GM12865 (cell line): Measurements from ENCODE around the gene LTBP3.
A peak's percentile ranks its signal among the peaks of the same experiment; 100 is the strongest.
"Not testable (repeated sequence)": the region's sequence is repeated elsewhere in the genome, so short reads cannot be mapped to it uniquely, and the experiment has no call there.

Source experiments
- DNase-seq: peaks from one replicate; pipeline ENCODE4 v3.0.0; 2010; ENCODE audit warnings: low read depth
- H3K4me3 ChIP-seq: 2 replicates; pipeline ENCODE4 v1.5.1; 2011; ENCODE audit warnings: mild to moderate bottlenecking, low read depth, low read length, control low read depth
- TF ChIP-seq, protein P1 (sequence below): IDR thresholded peaks from 2 replicates; pipeline ENCODE4 v1.5.1; 2011; ENCODE audit warnings: low read length, control low read depth, low read depth, inconsistent platforms; ENCODE audit not compliant: insufficient read depth; ENCODE audit errors: missing control alignments

Gene LTBP3

DNA sequence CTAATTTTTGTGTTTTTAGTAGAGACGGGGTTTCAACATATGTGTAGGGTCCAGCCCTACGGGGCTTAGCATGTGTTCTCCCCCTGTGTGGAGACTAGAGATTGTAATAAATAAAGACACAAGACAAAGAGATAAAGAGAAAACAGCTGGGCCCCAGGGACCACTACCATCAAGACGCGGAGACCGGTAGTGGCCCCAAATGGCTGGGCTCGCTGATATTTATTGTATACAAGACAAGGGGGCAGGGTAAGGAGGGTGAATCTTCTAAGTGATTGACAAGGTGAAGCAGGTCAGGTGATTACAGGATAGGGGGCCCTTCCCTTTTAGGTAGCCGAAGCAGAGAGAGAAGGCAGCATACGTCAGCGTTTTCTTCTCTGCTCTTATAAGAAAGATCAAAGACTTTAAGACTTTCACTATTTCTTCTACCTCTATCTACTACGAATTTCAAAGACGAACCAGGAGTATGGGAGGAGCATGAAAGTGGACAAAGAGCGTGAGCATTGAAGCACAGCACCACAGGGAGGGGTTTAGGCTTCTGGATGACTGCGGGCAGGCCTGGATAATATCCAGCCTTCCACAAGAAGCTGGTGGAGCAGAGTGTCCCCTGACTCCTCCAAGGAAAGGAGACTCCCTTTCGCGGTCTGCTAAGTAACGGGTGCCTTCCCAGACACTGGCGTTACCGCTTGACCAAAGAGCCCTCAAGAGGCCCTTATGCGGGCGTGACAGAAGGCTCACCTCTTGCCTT is 36.2 kb downstream of the LTBP3 start:
- not testable (repeated sequence) for H3K4me3 ChIP-seq

DNA sequence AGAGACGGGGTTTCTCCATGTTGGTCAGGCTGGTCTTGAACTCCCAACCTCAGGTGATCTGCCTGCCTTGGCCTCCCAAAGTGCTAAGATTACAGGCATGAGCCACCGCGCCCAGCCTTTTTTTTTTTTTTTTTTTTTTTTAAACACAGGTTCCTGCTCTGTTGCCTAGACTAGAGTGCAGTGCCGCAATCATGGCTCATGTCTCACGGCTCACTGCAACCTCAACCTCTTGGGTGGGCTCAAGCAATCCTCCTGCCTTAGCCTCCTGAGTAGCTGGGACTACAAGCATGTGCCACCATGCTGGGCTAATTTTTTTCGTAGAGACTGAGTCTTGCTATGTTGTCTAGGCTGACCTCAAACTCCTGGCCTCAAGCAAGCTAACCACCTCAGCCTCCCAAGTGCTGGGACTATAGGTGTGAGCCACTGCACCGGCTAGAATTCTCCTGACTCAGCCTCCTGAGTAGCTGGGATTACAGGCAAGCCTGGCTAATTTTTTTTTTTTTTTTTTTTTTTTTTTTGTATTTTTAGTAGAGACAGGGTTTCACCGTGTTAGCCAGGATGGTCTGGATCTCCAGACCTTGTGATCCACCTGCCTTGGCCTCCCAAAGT is 39.1 kb downstream of the LTBP3 start:
- H3K4me3 ChIP-seq, DNase-seq: not testable (repeated sequence)

More for the DNA sequence above, 36.2 kb downstream of the LTBP3 start:
- DNase-seq = not testable (repeated sequence)

DNA sequence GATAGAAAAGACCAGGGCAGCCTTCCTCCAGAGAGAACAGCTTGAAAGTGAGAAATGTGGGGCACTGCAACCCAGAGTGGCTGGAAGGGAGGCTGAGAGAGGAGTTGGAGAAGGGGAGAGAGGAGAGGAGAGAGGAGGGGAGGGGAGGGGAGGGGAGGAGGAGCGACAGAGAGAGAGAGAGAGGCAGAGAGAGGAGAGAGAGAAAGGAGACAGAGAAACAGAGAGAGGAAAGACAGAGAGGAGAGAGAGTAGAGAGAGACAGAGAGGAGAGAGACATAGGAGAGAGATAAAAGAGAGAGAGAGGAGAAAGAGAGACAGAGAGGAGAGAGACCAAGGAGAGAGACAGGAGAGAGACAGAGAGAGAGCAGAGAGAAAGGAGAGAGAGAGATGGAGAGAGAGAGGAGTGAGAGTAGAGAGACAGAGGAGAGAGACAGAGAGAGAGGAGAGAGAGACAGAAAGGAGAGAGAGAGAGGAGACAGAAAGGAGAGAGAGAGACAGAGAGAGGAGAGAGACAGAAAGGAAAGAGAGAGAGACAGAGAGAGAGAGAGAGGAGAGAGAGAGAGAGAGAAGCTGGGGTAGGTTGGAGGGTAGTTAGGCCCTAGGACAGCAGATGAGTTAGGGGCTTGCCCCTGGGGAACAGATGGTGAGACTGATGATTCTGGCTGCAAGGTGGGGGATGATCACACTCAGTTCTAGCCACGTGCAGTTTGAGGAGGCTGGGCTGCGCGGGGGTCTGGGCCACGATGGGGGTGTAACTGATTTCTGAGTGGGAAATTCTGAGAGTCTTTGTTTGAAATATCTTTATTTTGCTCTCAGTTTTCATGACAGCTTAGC is 41.8 kb downstream of the LTBP3 start:
- H3K4me3 ChIP-seq = no peak overlapping the region
- TF ChIP-seq, protein P1, sequence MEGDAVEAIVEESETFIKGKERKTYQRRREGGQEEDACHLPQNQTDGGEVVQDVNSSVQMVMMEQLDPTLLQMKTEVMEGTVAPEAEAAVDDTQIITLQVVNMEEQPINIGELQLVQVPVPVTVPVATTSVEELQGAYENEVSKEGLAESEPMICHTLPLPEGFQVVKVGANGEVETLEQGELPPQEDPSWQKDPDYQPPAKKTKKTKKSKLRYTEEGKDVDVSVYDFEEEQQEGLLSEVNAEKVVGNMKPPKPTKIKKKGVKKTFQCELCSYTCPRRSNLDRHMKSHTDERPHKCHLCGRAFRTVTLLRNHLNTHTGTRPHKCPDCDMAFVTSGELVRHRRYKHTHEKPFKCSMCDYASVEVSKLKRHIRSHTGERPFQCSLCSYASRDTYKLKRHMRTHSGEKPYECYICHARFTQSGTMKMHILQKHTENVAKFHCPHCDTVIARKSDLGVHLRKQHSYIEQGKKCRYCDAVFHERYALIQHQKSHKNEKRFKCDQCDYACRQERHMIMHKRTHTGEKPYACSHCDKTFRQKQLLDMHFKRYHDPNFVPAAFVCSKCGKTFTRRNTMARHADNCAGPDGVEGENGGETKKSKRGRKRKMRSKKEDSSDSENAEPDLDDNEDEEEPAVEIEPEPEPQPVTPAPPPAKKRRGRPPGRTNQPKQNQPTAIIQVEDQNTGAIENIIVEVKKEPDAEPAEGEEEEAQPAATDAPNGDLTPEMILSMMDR = no peak
- peak; percentile 1 for DNase-seq

DNA sequence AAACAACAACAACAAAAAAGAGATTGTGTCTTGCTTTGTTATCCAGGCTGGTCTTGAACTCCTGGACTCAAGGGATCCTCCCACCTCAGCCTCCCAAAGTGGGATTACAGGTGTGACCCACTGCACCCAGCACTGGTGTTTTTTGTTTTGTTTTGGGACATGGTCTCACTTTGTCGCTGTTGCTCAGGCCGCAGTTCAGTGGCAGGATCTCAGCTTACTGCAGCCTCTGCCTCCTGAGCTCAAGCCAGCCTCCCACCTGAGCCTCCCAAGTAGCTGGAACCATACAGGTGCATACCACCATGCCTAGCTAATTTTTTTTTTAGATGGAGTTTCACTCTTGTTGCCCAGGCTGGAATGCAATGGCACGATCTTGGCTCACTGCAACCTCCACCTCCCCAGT is 45.8 kb downstream of the LTBP3 start:
- DNase-seq = peak; percentile 0
- not testable (repeated sequence) for H3K4me3 ChIP-seq

DNA sequence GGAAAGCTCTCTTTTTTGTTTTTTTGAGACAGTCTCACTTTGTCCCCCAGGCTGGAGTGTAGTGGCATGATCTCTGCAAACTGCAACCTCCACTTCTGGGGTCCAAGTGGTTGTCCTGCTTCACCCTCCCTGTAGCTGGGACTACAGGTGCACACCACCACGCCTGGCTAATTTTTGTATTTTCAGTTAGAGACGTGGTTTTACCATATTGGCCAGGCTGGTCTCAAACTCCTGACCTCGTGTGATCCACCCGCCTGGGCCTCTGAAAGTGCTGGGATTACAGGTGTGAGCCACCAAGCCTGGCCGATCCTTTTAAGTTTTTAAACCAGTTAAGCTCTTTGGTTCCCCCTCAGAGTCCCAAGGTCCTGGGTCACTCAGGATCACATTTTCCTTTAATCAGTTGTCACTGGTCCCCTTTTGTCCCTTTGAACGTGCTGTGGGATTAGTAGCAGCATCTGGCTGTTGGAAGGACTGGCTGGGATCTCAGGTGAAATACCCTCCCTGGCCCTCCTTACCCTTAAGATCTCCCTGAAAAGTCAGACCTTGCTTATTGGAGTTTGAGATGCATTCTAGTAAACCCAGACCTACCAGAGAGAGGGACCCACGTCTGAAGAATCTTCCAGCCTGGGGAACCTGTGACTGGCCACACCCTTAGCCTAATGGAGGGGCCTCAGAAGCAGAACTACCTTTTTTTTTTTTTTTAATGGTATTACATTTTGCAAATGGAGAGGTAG is 51.2 kb downstream of the LTBP3 start:
- DNase-seq = peak; percentile 89
- no peak overlapping the region; the same call in 1 of the 2 replicates for H3K4me3 ChIP-seq
- TF ChIP-seq, protein P1 = no peak

DNA sequence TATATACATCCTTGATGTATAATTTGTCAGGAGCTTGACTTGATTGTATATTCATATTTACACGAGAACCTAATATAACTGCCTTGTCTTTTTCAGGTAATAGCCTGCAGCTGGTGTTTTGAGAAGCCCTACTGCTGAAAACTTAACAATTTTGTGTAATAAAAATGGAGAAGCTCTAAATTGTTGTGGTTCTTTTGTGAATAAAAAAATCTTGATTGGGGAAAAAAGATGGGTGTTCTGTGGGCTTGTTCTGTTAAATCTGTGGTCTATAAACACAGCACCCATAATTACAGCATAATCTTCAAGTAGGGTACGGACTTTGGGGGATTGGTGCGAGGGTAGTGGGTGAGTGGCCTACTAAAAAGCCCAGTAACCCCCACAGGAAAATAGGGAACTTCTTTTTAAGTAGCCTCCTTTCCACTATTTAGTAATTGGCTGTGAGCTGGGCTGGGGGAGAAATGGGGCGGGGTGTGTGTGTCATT is 51.8 kb downstream of the LTBP3 start:
- H3K4me3 ChIP-seq = peak overlapping the region; percentile 72
- peak; percentile 51 for DNase-seq

DNA sequence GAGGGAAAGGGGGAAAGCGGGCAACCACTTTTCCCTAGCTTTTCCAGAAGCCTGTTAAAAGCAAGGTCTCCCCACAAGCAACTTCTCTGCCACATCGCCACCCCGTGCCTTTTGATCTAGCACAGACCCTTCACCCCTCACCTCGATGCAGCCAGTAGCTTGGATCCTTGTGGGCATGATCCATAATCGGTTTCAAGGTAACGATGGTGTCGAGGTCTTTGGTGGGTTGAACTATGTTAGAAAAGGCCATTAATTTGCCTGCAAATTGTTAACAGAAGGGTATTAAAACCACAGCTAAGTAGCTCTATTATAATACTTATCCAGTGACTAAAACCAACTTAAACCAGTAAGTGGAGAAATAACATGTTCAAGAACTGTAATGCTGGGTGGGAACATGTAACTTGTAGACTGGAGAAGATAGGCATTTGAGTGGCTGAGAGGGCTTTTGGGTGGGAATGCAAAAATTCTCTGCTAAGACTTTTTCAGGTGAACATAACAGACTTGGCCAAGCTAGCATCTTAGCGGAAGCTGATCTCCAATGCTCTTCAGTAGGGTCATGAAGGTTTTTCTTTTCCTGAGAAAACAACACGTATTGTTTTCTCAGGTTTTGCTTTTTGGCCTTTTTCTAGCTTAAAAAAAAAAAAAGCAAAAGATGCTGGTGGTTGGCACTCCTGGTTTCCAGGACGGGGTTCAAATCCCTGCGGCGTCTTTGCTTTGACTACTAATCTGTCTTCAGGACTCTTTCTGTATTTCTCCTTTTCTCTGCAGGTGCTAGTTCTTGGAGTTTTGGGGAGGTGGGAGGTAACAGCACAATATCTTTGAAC is 52.5 kb downstream of the LTBP3 start:
- H3K4me3 ChIP-seq = peak overlapping the region; percentile 72
- peak; percentile 68 for DNase-seq
- TF ChIP-seq, protein P1 = no peak

More for the DNA sequence above, 51.8 kb downstream of the LTBP3 start:
- TF ChIP-seq, protein P1 = no peak
